GM18861 (cell line): ENCODE measurements around the gene PARP4.
"Not testable (repeated sequence)": the region's sequence is repeated elsewhere in the genome, so short reads cannot be mapped to it uniquely, and the experiment has no call there.

Experiments used
- ATAC-seq: cut with Tn5 transposase; IDR thresholded peaks from one replicate; pipeline ENCODE4 v1.9.1; 2021; ENCODE audit not compliant: unreplicated experiment

Gene PARP4

DNA sequence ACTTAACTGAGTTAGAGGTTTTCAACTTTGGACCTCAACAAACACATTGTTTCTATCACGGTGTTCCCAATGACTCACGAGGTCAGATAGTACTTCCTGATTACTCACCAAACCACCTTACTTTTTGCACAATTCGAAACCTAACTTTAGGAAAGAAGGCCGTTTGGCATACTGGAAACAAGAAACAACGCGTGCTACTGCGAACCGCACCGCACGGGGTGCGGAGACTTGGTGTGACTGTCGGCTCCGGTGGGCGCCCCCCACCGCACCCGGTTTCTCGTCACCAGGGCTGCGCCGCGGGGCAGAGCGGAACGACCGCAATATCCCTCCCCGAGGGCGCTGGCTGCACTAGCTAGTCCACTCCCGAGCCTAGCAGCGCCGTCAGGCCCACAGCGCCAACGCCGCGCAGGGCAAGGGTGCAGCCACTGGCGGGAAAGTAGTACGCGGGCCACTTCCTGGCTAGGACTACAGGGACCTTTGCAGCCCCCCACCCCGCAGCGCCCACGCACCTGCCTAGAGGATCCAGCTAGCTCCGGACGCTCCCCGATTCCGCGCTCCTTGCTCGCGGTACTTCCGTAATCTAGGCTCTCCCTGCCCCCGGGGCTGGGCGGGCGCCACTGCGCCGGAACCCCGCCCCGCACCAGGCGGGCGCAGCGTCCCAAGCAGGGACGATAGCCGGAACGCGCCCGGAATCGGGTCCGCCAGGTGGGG is at the start of gene PARP4:
Gene PARP4, minus strand, starts transcription at position 582 of the 711 bp plus-strand sequence. CDS start 9,002 bp downstream, outside the sequence.
- ATAC-seq, result peak; percentile 76

DNA sequence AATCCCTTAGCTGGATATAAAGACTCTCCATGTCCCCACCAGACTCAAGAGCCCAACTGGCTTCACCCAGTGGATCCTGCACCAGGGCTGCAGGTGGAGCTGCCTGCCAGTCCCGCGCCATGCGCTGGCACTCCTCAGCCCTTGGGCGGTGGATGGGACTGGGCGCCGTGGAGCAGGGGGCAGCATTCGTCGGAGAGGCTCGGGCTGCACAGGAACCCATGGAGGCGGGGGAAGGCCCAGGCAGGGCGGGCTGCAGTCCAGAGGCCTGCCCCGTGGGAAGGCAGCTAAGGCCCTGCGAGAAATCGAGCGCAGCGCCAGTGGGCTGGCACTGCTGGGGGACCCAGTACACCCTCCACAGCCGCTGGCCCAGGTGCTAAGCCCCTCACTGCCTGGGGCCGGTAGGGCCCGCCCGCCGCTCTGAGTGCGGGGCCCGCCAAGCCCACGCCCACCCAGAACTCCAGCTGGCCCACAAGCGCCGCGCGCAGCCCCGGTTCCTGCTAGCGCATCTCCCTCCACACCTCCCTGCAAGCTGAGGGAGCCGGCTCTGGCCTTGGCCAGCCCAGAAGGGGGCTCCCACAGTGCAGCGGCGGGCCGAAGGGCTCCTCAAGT is 48.1 kb upstream of the PARP4 start:
- ATAC-seq, result not testable (repeated sequence)

DNA sequence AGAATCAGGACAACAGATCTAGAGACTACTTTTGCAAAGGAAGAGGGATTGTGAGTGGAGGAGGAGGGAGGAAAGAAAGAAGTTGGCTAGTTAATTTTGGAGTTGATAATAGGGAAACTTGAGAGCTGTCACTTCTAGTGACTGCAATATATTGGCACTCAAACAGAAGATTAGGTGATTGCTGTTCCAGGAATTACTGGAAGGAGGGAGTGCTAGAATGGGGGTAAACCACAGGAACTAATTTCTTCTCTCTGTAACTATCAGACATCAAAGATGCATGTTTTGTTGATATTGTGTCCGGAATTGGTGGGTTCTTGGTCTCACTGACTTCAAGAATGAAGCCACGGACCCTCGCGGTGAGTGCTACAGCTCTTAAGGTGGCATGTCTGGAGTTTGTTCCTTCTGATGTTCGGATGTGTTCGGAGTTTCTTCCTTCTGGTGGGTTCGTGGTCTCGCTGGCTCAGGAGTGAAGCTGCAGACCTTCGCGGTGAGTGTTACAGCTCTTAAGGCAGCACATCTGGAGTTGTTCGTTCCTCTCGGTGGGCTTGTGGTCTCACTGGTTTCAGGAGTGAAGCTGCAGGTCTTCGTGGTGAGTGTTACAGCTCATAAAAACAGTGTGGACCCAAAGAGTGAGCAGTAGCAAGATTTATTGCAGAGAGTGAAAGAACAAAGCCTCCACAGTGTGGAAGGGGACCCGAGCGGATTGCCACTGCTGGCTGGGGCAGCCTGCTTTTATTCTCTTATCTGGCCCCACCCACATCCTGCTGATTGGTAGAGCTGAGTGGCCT is 47.0 kb upstream of the PARP4 start:
- not testable (repeated sequence) for ATAC-seq

DNA sequence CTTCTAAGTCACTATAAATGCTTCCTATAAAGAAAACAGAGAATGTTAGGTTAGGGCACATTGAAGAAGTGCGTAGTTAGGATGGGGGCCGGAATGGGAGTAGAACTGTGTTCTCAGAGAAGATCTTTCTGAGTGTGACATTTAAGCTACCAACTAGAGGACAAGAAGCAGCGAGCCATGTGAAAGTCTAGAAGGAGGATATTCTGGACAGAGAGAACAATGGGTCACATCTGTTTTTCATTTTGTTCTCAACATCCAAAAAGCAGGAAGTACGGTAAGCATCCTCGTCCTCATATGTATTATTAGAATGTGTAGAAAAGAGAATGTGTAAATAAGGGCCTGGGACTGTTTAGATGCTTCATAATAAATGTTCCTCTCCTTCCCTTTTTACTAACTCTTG is 44.5 kb upstream of the PARP4 start:
- no peak for ATAC-seq

DNA sequence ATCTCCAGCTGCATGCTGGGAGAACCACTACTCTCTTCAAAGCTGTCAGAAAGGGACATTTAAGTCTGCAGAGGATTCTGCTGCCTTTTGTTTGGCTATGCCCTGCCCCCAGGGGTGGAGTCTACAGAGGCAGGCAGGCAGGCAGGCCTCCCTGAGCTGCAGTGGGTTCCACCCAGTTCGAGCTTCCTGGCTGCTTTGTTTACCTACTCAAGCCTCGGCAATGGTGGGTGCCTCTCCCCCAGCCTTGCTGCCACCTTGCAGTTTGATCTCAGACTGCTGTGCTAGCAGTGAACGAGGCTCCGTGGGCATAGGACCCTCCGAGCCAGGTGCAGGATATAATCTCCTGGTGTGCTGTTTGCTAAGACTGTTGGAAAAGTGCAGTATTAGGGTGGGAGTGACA is 41.3 kb upstream of the PARP4 start:
- ATAC-seq, result not testable (repeated sequence)

DNA sequence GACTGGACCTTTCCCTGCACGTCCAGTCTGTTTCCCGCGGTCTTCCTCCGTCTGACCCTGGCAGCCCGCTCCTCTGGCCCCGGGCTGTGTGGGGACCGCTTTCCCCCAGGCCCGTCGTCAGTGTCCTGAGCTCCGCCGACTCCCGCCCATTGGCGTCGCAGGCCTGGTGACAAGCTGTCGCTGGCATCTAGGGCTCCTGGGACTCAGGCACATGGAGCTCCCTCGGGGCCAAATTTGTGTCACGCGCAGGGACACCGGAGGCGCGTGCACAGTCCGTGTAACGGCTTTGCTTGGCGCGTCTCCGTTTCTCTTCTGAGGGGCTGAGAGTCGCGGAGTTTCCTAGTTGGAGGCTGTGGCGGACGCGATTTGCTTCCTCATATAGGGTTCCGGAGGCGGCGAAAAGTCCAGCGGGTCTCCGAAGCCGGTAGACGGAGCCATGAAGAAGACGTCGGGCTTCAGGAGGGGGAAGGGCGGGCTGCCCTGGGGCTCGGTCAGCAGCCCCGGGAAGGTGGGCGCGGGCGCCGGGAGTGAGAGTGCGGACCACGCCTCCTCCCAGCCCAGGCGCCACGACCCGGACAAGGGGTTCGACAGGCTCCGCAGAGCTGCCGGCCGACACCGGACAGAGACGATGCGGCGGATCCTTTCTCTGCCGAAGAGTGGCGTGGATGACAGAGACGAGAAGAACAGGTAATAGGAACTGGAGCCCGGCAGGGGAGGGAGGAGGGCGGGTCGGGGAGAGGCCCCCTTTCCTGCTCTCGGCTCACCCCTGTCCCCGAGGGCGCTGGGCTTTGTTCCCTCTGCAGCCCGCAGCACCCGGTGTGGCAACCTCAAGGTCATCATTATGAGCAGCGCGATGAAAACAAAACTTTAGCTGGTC is 29.1 kb upstream of the PARP4 start:
- ATAC-seq, result not testable (repeated sequence)

DNA sequence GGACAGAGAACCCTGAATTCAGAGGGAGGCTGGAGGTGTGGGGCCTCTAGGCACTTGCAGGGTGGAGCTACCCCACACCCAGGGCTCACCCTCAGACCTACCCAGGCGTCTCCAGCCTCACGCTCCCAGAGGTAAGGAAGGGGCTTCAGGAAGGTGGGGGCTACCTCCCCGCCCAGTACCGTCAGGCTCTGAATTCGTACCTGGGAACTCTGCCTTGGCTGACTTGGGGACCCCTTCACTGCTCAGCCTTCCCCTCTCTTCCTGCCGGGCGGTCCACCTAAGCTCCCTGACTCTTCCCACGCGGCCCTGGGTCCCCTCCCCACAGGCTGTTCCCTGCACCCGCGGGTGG is 28.5 kb upstream of the PARP4 start:
- ATAC-seq, result no peak

DNA sequence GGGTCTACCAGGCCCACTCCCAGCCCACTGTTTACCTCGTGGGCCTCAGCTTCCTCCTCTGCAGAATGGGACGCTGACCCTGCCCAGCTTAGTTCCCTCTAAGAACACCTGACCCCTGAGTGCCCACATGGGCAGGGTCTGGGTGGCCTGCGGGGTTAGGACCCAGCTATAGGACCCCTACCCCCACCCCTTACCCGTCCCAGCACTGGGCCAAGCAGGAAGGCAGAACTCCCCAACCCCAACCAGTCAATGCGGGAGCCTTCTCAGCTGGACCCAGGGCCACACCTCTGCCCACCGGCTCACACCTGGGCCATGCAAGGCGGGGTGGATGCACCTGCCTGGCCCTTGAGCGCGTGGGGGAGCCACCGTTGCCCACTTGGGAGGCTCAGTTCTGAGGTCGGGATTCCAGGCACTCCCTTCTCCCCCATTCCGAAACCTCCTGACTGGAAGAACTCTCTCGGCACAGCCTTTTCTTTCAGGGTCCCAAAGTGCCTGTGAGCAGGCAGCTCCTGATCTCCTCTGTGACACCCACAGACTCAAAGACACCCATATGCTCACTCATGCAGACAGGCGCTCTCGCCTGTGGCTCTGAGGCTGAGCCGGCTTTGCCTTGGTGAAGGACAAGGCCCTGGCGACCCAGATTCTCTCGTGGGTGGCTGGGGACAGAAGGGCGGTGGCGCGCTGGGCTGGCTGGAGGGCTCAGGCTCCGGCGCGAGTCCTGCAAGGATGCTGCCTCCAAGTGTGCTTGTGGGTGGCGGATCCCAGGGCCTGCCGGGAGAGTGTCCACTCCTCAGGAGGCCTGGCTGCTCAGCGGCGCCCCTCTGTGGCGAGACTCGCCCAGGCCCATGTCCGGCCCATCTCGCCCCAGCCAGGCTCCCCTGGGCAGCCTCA is 27.9 kb upstream of the PARP4 start:
- ATAC-seq, result no peak

DNA sequence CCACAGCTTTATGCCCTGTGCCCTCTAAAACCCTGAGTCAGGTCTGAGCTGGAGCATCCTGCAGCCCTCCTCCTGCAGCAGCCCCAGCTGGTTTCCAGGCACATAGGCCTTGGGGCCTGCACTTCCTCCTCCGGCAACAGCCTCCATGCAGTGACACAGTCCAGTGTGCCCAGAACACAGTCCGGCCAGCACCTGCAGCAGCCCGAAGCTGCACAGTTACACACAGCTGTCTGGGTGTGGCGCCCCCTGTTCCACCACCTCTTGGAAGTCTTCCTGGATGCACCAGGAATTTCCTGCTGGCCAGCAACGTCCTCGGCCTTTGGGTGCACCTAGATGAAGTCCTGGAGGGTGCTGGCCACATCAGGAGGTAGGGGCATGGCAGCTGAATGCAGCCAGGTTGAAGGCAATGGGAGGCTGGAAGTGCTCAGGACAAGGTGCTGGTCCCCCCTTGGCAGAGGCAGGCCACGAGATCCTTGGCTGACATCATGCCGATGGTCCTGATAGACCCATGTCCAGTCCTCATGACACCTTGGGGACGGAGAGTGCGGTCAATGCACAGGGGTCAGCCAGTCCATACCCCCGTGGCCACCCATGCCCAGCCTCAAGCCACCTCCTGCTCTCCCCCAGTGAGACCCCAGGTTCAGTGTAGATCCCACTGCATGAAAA is 27.1 kb upstream of the PARP4 start:
- no peak for ATAC-seq

DNA sequence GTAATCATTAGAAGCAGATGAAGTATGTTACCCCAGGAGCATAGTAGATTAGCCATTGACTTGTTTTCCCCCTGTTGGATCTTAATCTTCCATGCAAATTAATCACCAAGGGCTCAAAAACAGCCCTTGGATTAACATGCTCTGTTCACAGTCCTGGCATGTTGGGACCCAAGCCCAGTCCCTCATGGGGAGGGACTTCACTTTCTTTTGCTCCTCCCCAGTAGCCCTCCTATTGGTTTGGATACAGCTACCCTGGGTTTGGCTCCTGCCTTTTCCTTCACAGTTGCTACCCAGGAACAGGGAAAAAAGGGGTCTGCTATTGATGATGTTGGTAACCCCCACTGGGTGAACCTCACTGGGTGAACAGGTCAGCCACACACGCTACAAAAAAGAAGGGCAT is 16.9 kb upstream of the PARP4 start:
- no peak for ATAC-seq

DNA sequence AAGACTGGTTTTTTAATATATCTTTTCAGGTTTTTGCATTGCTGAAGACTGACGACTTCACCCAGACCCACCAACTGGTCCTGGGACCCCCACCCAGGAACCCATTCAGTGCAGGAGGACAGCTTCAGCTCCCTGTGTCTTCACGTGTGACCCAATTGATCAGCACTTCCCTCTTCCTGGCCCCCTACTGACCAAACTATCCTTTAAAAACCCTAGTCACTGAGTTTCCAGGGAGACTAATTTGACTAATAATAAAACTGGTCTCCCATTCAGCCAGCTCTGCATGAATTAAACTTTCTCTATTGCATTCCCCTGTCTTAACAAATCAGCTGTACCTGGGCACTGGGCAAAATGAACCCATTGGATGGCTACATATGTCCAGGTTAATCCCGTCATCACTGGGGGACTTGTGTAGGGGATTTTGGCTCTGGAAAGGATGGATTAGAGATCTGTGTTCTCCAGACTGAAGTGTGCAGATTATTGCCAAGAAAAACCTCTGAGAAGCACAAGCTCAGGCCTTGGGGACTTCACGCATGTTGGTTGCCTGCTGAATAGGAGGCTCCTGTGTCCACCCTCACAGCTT is 16.3 kb upstream of the PARP4 start:
- no peak for ATAC-seq

DNA sequence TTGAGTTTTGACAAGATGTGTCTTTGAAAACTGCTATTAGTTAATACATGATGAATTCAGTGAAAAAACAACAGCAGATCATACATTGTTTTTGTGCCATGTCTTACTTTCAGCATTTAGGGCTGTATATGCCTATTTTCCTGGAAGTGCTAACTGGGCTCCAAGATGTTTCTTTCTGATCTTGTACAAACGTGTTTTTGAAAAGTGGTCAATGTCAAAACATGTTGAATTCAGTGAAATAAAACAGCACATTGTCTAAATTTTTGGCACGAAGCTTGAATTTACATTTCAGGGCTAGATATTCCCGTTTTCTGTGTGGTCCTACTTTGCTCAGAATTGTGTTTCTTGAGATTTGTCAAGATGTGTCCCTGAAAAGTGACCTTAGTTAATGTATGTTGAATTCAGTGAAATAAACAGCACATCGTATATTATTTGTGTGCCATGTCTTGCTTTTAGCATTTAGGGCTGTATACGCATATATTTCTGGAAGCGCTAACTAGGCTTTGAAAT is 14.7 kb upstream of the PARP4 start:
- no peak for ATAC-seq

DNA sequence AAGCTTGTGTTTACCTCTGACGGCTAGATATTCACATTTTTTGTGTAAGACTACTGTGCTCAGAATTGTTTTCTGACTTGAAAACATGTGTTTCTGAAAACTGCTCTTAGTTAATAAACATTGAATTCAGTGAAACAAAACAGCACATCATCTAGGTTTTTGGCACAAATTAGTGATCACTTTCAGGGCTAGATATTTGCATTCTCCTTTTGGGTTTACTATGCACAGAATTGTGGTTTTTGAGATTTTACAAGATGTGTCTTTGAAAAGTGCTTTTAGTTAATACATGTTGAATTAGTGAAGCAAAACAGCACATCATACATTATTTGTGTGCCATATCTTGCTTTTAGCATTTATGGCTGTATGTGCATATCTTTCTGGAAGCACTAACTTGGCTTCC is 8.2 kb upstream of the PARP4 start:
- peak; percentile 63 for ATAC-seq

DNA sequence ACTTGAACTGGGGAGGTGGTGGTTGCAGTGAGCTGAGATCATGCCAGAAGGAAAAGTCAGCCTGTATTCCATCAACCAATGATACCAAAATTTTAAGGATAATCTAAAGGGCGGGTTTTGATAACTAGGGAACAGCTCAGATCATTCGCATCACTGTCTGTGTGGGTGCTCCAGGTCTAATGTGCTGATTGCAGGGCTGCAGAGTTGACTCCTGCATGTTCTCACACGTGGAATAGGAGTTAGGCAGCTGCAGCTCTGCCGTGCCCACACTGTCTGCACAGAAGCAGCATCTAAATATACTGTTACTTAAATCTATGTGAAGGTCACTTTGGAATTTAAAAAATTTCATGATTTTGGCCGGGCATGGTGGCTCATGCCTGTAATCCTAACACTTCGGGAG is 4.3 kb upstream of the PARP4 start:
- ATAC-seq, result no peak

DNA sequence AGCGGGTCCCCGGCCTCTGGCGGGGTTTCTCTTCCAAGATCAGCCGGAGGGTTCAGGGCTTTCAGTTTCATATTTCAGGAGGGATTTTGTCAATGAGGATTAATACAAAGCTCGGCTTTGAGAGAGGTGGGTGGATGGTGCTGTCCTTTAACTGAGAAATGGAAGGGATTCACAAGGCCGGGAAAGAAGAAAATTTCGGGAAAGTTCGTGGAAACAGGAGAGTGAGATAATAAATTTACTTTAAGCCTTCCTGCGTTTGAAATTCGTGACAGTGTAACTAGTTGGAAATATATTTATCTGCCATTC is 283 bp upstream of the PARP4 start:
- no peak for ATAC-seq

DNA sequence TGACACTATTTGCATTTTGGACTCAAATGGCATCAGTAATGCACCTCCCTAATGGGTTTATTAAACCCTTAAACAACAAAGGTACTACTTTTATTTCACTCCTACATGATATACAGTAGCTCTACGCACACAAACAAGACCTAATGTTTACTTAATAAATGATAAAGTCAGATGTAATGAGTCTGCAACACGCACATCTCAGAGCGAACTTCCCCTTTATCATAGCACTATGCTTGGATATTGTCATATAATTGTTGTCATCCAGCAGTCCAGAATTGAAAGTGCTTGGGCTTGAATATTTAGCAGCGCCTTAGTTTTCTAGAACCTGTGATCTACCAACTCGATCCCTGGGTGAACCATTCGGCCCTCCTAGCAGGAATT is 772 bp downstream of the PARP4 start:
- peak; percentile 9 for ATAC-seq

DNA sequence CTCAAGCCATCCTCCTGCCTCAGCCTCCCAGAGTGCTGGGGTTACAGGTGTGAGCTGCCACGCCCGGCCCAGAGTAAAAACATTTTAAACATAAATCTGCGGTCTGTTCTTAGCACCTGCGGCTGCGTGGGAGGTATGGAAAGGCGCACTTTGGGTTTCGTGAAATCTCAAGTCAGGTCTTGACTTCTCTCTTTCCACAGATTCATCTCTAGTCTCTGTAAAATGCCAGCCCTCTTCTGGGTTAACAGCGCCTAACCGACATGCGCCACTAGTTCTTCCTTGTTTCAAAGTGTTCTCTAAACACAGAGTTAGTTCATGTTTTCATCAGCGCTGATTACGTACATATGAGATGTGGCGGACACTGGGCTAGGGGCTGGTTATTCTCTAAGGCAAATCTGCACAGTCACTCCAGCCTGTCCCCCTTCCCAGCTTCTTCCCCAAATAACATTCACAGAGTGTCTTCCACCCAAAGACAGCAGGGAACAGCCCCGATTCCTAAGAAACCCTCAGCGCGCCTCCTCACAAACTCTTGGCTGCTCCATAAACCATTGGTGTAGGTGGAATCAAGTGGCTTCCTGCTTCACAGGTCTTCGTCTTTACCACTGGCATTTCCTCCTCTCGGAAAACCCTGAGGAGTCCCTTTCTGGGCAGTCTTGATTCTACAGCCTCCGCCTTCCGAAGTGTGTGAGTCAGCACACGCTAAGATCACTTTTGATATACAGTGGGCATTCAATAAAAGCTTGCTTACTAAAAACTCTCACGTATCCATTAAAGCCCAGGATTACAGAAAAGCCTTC is 1.4 kb downstream of the PARP4 start:
- ATAC-seq, result no peak

DNA sequence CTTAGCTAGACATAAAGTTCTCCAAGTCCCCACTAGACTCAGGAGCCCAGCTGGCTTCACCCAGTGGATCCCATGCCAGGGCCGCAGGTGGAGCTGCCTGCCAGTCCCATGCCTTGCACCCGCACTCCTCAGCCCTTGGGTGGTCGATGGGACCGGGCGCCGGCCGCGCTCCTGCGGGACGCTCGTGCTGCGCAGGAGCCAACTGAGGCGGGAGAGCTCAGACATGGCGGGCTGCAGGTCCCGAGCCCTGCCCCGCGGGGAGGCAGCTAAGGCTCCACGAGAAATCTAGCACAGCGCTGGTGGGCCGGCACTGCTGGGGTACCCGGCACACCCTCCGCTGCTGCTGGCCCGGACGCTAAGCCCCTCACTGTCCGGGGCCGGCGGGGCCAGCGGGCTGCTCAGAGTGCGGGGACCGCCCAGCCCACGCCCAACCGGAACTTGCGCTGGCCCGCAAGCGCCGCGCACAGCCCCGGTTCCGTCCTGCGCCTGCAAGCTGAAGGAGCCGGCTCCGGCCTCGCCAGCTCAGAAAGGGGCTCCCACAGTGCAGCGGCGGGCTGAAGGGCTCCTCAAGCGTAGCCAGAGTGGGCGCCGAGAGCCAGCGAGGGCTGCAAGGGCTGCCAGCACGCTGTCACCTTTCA is 5.8 kb downstream of the PARP4 start:
- no peak for ATAC-seq
